Muscle layer of colon (tissue), 2 donors: Measurements from ENCODE around the gene ZNF688.

ENCODE experiments used
- H3K27ac ChIP-seq: one replicate; pipeline ENCODE4 v1.7.0; 2013; ENCODE audit warnings: low read depth, mild to moderate bottlenecking, low read length, moderate library complexity
- H3K27me3 ChIP-seq, 2 donors: one replicate each; pipeline ENCODE4 v1.7.0; 2013; ENCODE audit warnings: low read length in 2 of 2, mild to moderate bottlenecking in 2 of 2; ENCODE audit not compliant: insufficient read depth in 2 of 2, control insufficient read depth in 1 of 2
- H3K36me3 ChIP-seq: one replicate; pipeline ENCODE4 v1.7.0; 2013; ENCODE audit warnings: mild to moderate bottlenecking, low read length; ENCODE audit not compliant: insufficient read depth
- H3K4me1 ChIP-seq: one replicate; pipeline ENCODE4 v1.7.0; 2013; ENCODE audit warnings: mild to moderate bottlenecking, low read length; ENCODE audit not compliant: insufficient read depth
- H3K4me3 ChIP-seq, 2 donors: one replicate each; pipeline ENCODE4 v1.7.0; 2013; ENCODE audit warnings: low read length in 2 of 2, low read depth in 1 of 2, mild to moderate bottlenecking in 1 of 2, moderate library complexity in 1 of 2
- H3K9ac ChIP-seq: one replicate; pipeline ENCODE4 v1.7.0; 2013; ENCODE audit warnings: low read length
- H3K9me3 ChIP-seq: one replicate; pipeline ENCODE4 v1.7.0; 2013; ENCODE audit warnings: mild to moderate bottlenecking, low read length
- donor health status: abdominal sarcoma.
- donor health status: Adenocarcinoma of cecum.

Gene ZNF688

GRCh38 chr16:30582611-30583340, 11.3 kb upstream of the ZNF688 start:
- peaks cover 20% of the 10 kb centered on the region for H3K4me1 ChIP-seq
- no peak overlapping the region for H3K9ac ChIP-seq
- H3K4me3 ChIP-seq: no peak overlapping the region
- no peak overlapping the region for H3K27ac ChIP-seq
- peaks cover 26% of the 10 kb centered on the region for H3K36me3 ChIP-seq
- H3K27me3 ChIP-seq: no peaks in the 10 kb centered on the region
- H3K9me3 ChIP-seq: no peaks in the 10 kb centered on the region

- Histone ChIP-seq H3K36me3 (peaks cover 26% of the 10 kb centered on the region), H3K9me3 (no peaks in the 10 kb centered on the region), H3K4me1 (peaks cover 20% of the 10 kb centered on the region)
These were observed 9.9 kb upstream of the ZNF688 start for GRCh38 chr16:30581457-30581856.

GRCh38 chr16:30574678-30575077, 3.2 kb upstream of the ZNF688 start:
- H3K36me3 ChIP-seq: peaks cover 8% of the 10 kb centered on the region
- H3K27me3 ChIP-seq: no peaks in the 10 kb centered on the region
- no peak overlapping the region for H3K4me3 ChIP-seq
- no peaks in the 10 kb centered on the region for H3K9me3 ChIP-seq
- H3K4me1 ChIP-seq: peaks cover 11% of the 10 kb centered on the region
- H3K9ac ChIP-seq: no peak overlapping the region
- H3K27ac ChIP-seq: no peak overlapping the region

More at GRCh38 chr16:30581457-30581856, 9.9 kb upstream of the ZNF688 start:
- H3K27me3 ChIP-seq: no peaks in the 10 kb centered on the region
- H3K9ac ChIP-seq: no peak overlapping the region
- H3K27ac ChIP-seq: no peak overlapping the region
- no peak overlapping the region for H3K4me3 ChIP-seq

GRCh38 chr16:30570636-30571444, 674 bp downstream of the ZNF688 start:
- Histone ChIP-seq H3K27me3 (no peaks in the 10 kb centered on the region), H3K4me1 (peaks cover 11% of the 10 kb centered on the region), H3K9ac (peak overlapping the region; percentile 80), H3K36me3 (no peaks in the 10 kb centered on the region), H3K27ac (peak overlapping the region; percentile 97), H3K9me3 (no peaks in the 10 kb centered on the region), H3K4me3 (peak overlapping the region; percentile 80 to 91)

- Histone ChIP-seq H3K4me3 (peak overlapping the region in 1 of 2 donors; percentile 80), H3K4me1 (peaks cover 11% of the 10 kb centered on the region), H3K27ac (peak overlapping the region; percentile 97), H3K9ac (no peak overlapping the region), H3K27me3 (no peaks in the 10 kb centered on the region), H3K9me3 (no peaks in the 10 kb centered on the region), H3K36me3 (no peaks in the 10 kb centered on the region)
These were observed 1.5 kb downstream of the ZNF688 start for GRCh38 chr16:30569746-30570635.

GRCh38 chr16:30569281-30569680, 2.2 kb downstream of the ZNF688 start:
- peaks cover 11% of the 10 kb centered on the region for H3K4me1 ChIP-seq

GRCh38 chr16:30567991-30568638, 3.4 kb downstream of the ZNF688 start:
- H3K36me3 ChIP-seq: no peaks in the 10 kb centered on the region
- H3K4me3 ChIP-seq: no peak overlapping the region
- H3K27ac ChIP-seq: no peak overlapping the region
- no peaks in the 10 kb centered on the region for H3K9me3 ChIP-seq
- H3K27me3 ChIP-seq: no peaks in the 10 kb centered on the region
- H3K4me1 ChIP-seq: peaks cover 11% of the 10 kb centered on the region
- H3K9ac ChIP-seq: no peak overlapping the region

More at GRCh38 chr16:30569281-30569680, 2.2 kb downstream of the ZNF688 start:
- H3K9ac ChIP-seq: no peak overlapping the region
- no peaks in the 10 kb centered on the region for H3K36me3 ChIP-seq
- H3K4me3 ChIP-seq: no peak overlapping the region
- no peaks in the 10 kb centered on the region for H3K27me3 ChIP-seq
- no peak overlapping the region for H3K27ac ChIP-seq
- H3K9me3 ChIP-seq: no peaks in the 10 kb centered on the region

- H3K9me3 ChIP-seq: no peaks in the 10 kb centered on the region
- no peak overlapping the region for H3K9ac ChIP-seq
- no peaks in the 10 kb centered on the region for H3K36me3 ChIP-seq
- no peak overlapping the region for H3K27ac ChIP-seq
- H3K4me1 ChIP-seq: peaks cover 8% of the 10 kb centered on the region
- no peaks in the 10 kb centered on the region for H3K27me3 ChIP-seq
- H3K4me3 ChIP-seq: no peak overlapping the region
These were observed 4.1 kb downstream of the ZNF688 start for GRCh38 chr16:30567160-30567990.

GRCh38 chr16:30566531-30566930, 5.0 kb downstream of the ZNF688 start:
- no peak overlapping the region for H3K9ac ChIP-seq
- peaks cover 5% of the 10 kb centered on the region for H3K4me1 ChIP-seq
- no peaks in the 10 kb centered on the region for H3K36me3 ChIP-seq
- no peaks in the 10 kb centered on the region for H3K9me3 ChIP-seq
- no peak overlapping the region for H3K27ac ChIP-seq
- no peaks in the 10 kb centered on the region for H3K27me3 ChIP-seq
- H3K4me3 ChIP-seq: no peak overlapping the region

- Histone ChIP-seq H3K9me3 (no peaks in the 10 kb centered on the region), H3K4me1 (peaks cover 5% of the 10 kb centered on the region), H3K9ac (no peak overlapping the region), H3K4me3 (no peak overlapping the region), H3K36me3 (no peaks in the 10 kb centered on the region), H3K27ac (no peak overlapping the region), H3K27me3 (no peaks in the 10 kb centered on the region)
These were observed 5.5 kb downstream of the ZNF688 start for GRCh38 chr16:30565984-30566383.
